ENCODE results near the gene EFCAB5. TPM values are rescaled to one million over a fixed set of nuclear protein-coding genes. Genes with fewer than 3 reads are reported as not detected.

EFCAB5 gene
- total and polyA plus RNA-seq, 2 of the 13 experiments (the other 11 are each of a cell fraction or from before 2014, with no cell fraction given), result 0.15 TPM; not detected in 1

DNA sequence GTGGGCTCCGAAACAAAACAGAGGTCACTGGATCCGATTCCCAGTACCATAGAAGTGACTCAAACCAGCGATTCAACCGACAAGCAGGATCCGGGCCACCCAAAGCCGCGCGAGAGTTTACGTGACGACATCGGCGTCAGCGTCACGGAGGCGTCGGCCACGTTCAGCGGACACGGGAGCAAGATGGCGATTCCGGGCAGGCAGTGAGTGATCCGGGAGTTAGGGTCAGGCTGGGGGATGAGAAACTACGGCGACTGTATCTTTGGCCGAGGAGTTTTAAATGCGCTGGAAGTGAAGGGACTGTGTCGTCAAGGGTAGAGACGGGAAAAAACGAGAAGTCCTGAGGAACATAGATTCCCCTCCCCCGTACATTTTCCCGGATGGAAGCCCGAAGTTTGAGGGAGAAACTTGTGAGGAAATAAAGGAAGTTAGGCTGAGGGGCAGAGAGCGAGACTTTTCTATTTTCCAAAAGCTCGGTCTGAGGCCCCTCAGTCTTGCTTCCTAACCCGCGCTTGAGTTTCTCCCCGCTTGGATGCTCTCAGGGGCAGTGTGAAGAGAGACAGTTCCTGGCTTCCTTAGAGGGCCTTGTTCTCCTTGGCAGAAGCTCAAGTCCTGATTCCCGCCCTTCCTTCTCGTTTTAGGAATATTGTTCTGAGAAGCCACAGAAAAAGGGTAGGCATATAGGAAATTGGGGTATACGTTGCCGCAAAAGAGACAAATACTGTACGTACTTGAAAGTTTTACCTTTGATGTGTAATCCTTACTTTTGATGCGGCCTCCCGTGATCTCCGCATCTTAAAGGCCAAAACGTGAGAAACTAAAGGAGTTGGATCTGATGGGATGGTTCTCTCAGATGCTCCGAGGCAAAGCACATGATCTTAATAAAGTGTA lies 175.5 kb downstream of the EFCAB5 start, which contains the start of gene NSRP1 (continued):
- 0 out of 2 replicates have a peak, but pooled peaks have one; percentile 38 for TF ChIP-seq SNAPC4 (CRISPR knock-in tag; IDR thresholded peaks at IDR 0.05)
- TF ChIP-seq DNMT3B (CRISPR knock-in tag; conservative IDR thresholded peaks at IDR 0.05), result 0 out of 2 replicates have a peak, but pooled peaks have one; percentile 74
- TF ChIP-seq ZKSCAN1 (IDR thresholded peaks at IDR 0.05; ENCODE audit: low read length), result no peak
- no peak for TF ChIP-seq EEA1 (CRISPR knock-in tag; IDR thresholded peaks at IDR 0.05; ENCODE audit: borderline replicate concordance)
- TF ChIP-seq, protein P1, sequence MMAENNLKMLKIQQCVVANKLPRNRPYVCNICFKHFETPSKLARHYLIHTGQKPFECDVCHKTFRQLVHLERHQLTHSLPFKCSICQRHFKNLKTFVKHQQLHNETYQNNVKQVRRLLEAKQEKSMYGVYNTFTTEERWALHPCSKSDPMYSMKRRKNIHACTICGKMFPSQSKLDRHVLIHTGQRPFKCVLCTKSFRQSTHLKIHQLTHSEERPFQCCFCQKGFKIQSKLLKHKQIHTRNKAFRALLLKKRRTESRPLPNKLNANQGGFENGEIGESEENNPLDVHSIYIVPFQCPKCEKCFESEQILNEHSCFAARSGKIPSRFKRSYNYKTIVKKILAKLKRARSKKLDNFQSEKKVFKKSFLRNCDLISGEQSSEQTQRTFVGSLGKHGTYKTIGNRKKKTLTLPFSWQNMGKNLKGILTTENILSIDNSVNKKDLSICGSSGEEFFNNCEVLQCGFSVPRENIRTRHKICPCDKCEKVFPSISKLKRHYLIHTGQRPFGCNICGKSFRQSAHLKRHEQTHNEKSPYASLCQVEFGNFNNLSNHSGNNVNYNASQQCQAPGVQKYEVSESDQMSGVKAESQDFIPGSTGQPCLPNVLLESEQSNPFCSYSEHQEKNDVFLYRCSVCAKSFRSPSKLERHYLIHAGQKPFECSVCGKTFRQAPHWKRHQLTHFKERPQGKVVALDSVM (CRISPR knock-in tag; IDR thresholded peaks at IDR 0.05), result no peak; the same call in 1 of the 2 replicates
- no peak for TF ChIP-seq SAFB2 (CRISPR knock-in tag; IDR thresholded peaks at IDR 0.05; ENCODE audit: borderline replicate concordance, low read depth)
- no peak for TF ChIP-seq ZNF282 (IDR thresholded peaks at IDR 0.05; ENCODE audit: partially characterized antibody)
- TF ChIP-seq MIER3 (CRISPR knock-in tag; IDR thresholded peaks at IDR 0.05; ENCODE audit: borderline replicate concordance), result peak; percentile 61; the same call in 1 of the 2 replicates
- TF ChIP-seq ZNF460 (CRISPR knock-in tag; IDR thresholded peaks at IDR 0.05; ENCODE audit: borderline replicate concordance), result no peak
- TF ChIP-seq NFIB (CRISPR knock-in tag; IDR thresholded peaks at IDR 0.05; ENCODE audit: borderline replicate concordance), result no peak
- TF ChIP-seq, protein P2, sequence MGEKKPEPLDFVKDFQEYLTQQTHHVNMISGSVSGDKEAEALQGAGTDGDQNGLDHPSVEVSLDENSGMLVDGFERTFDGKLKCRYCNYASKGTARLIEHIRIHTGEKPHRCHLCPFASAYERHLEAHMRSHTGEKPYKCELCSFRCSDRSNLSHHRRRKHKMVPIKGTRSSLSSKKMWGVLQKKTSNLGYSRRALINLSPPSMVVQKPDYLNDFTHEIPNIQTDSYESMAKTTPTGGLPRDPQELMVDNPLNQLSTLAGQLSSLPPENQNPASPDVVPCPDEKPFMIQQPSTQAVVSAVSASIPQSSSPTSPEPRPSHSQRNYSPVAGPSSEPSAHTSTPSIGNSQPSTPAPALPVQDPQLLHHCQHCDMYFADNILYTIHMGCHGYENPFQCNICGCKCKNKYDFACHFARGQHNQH (CRISPR knock-in tag; IDR thresholded peaks at IDR 0.05), result peak; percentile 71
- TF ChIP-seq SIX4 (CRISPR knock-in tag; IDR thresholded peaks at IDR 0.05), result 0 out of 2 replicates have a peak, but pooled peaks have one; percentile 9
- TF ChIP-seq SNAPC2 (CRISPR knock-in tag; IDR thresholded peaks at IDR 0.05), result peak; percentile 81; the same call in 1 of the 2 replicates
- peak; percentile 92 for TF ChIP-seq CREM (IDR thresholded peaks at IDR 0.05)
- TF ChIP-seq CREM (CRISPR knock-in tag; IDR thresholded peaks at IDR 0.05), result 0 out of 2 replicates have a peak, but pooled peaks have one; percentile 35
- TF ChIP-seq, protein P3, sequence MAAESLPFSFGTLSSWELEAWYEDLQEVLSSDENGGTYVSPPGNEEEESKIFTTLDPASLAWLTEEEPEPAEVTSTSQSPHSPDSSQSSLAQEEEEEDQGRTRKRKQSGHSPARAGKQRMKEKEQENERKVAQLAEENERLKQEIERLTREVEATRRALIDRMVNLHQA (CRISPR knock-in tag; IDR thresholded peaks at IDR 0.05), result no peak
- no peak for TF ChIP-seq STAG1 (CRISPR knock-in tag; IDR thresholded peaks at IDR 0.05)
- TF ChIP-seq ZNF841 (CRISPR knock-in tag; IDR thresholded peaks at IDR 0.05; ENCODE audit: borderline replicate concordance), result no peak
- TF ChIP-seq, protein P4, sequence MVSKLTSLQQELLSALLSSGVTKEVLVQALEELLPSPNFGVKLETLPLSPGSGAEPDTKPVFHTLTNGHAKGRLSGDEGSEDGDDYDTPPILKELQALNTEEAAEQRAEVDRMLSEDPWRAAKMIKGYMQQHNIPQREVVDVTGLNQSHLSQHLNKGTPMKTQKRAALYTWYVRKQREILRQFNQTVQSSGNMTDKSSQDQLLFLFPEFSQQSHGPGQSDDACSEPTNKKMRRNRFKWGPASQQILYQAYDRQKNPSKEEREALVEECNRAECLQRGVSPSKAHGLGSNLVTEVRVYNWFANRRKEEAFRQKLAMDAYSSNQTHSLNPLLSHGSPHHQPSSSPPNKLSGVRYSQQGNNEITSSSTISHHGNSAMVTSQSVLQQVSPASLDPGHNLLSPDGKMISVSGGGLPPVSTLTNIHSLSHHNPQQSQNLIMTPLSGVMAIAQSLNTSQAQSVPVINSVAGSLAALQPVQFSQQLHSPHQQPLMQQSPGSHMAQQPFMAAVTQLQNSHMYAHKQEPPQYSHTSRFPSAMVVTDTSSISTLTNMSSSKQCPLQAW (CRISPR knock-in tag; IDR thresholded peaks at IDR 0.05), result peak; percentile 72
